Inferior parietal cortex (tissue), 1 donor: ENCODE data around the gene DACH1.
A peak's percentile ranks its signal among the peaks of the same experiment; 100 is the strongest.
"Not testable (repeated sequence)": the region's sequence is repeated elsewhere in the genome, so short reads cannot be mapped to it uniquely, and the experiment has no call there.

Experiments
- DNase-seq: peaks from one replicate; pipeline ENCODE4 v3.0.0-alpha.2; 2016; ENCODE audit errors: extremely low spot score

Gene DACH1

GRCh38 chr13:71867131-71867814 is at the start of gene DACH1:
Gene DACH1 (minus strand): TSS chr13:71867204.
- peak; percentile 23 for DNase-seq

DNA sequence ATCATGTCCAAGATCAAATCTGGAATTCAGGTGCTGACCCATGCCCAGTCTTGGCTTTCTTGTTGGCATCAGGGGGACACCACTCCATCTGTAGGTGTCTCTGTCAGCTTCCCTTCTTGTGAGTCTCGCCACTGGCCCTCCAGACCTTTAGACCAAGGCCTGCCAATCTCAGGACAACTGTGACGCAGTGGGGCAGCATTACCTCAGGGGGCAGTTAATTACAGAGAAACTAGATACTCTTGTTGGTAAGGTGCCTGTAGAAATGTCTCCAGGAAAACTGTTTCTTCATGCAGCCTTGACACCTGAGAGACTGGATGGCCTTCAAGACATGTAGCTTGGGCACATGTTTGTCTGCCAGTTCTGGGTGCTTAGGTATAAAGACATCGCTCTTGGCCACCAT is 46.7 kb upstream of the DACH1 start:
- no peak for DNase-seq

GRCh38 chr13:71912524-71912923 is 45.5 kb upstream of the DACH1 start:
- DNase-seq, result no peak

DNA sequence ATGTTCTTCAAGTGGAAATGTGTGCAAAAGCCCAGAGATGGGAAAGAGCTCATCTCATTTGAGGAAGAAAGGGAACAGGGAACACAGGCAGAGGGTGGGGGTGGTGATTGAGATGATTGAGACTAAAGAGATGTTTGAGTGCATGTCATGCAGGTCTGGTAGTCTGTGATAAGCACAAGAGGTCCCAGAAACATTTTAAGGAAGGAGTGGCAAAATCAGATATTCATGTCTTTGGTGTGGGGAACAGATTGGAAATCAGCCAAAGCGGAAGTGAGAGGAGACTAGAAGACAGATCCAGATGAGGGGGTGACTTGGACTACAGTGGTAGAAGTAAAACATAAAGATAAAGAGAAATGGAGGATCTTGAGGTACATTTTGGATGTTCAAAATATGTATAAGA is 39.4 kb upstream of the DACH1 start:
- no peak for DNase-seq

- no peak for DNase-seq
Measured at GRCh38 chr13:71902676-71903075, 35.7 kb upstream of the DACH1 start.

DNA sequence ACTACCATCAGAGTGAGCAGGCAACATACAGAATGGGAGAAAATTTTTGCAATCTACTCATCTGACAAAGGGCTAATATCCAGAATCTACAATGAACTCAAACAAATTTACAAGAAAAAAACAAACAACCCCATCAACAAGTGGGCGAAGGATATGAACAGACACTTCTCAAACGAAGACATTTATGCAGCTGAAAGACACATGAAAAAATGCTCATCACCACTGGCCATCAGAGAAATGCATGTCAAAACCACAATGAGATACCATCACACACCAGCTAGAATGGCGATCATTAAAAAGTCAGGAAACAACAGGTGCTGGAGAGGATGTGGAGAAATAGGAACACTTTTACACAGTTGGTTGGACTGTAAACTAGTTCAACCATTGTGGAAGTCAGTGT is 26.5 kb upstream of the DACH1 start:
- not testable (repeated sequence) for DNase-seq

GRCh38 chr13:71886880-71887279 is 19.9 kb upstream of the DACH1 start:
- DNase-seq, result no peak

- no peak for DNase-seq
Measured at GRCh38 chr13:71882120-71882519, 15.1 kb upstream of the DACH1 start.

DNA sequence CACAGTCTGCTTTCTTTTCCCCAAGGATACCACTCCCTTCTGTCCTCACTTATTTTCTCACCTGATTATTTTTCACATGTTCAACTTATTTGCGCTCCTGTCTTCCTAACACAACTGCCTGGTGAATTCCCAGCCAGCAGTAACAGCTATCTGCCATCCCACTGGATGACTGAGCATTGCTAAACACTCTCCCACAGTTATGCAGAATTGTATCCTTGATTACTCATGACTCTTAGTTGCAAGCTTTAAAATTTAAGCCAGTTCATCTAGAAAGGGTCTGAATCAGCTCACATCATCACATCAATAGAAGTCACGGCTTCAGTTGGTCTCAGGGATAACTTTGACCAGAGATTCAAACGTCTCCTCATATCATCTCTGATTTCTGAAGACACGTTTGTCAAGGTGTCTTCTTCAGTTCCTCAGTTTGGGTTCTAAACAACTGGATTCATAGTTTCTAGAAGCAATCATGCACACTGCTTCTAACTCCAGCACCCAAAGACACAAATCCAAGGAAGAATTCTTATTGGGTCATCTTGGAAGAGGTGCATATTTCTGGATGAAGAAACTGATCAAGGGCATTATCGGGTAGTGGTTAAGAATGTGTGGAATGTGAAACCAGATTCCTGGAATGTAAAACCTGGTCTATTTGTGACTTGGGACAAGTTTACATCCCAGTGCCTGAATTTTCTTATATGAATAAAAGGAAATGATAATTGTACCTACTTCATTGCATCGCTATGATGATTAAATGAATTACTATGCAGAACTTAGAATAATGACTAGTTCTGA is 13.9 kb upstream of the DACH1 start:
- DNase-seq, result no peak

- no peak for DNase-seq
Measured at GRCh38 chr13:71879808-71880344, 12.9 kb upstream of the DACH1 start.

DNA sequence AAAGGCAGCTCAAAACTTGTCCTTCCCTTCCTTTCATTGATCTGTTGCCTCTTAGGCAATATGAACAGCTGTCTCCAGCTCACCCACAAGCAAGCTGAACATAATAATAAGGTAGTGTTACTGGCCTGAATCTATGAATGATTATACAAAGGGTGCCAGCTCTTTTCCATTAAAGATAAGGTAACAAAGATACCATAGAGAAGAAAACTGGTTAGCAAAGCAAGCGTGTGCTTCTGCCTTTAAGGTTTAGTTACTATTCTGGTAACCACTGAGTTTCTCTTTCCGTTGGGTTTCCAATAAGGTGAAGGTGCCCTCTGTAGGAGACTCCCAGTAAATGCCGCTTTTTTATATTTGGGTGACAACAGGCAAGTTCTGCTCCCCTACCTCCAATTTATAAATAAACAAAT is 12.1 kb upstream of the DACH1 start:
- DNase-seq, result peak; percentile 45

GRCh38 chr13:71877256-71877653 is 10.3 kb upstream of the DACH1 start:
- DNase-seq, result no peak

DNA sequence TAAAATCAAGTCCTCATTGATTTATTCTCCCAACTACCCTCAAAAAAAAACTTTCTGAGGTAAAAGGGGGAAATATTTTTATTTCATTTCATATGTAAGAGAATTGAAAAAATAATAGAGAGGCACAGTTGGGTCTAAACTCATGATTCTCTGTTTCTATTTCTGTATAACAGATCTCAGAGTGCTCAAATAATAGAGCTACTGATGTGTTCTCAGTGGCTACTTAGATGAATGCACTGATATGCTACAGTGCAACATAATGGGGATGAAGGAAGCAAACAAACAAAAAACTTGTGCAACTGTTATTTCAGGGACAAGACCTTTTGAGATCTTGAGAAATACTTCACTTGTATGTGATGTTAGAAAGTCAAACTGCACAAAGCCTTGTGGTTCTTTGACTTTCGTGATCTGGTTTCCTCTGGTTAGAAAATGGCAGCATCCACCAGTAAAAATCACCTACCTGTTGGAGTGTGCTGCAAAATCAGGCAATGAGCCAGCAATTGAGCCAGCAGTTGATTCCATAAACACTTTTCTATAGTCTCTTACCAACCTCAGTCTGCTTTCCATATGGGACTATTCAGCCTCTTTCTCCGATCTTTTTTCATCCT is 9.7 kb upstream of the DACH1 start:
- DNase-seq, result no peak

DNA sequence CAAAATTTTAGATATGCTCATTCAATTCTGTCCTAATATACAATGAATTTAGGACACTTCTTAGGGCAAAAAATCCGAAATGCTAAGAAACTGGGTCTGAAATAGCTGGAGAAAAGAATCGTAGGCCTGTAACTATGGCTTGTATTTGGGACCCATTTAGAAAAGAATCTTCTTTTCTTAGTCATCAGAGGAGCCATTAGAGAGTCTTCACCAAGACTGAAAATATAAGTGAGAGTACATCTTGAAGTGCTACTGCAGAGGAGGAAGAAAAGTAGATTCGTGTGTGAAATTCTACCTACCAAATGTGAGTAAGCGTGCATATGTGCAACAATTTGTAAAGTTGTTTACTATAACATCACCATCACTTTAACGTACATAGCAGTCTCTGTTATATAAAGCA is 8.8 kb upstream of the DACH1 start:
- no peak for DNase-seq

DNA sequence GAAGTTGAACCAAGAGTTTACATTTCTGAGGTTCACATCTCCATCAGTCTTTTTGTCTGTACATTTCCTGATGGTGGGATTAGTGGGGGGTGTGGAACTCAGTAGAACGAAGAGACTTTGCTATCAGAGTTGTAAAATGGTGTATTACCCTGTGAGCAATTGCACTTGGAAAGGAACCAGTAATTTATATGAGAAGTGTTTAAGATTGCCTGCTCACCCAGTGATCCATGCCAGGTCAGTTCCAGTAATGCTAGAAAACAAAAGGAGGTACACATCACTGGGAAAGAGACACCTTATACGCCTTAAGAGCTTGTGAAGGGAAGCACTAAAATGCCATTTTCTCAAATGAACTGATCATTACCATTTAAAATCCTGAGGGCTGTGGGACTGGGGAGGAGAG is 7.5 kb upstream of the DACH1 start:
- no peak for DNase-seq

- no peak for DNase-seq
Measured at GRCh38 chr13:71873418-71874247, 6.6 kb upstream of the DACH1 start.

GRCh38 chr13:71871844-71872243 is 4.8 kb upstream of the DACH1 start:
- no peak for DNase-seq

- no peak for DNase-seq
Measured at GRCh38 chr13:71871176-71871754, 4.3 kb upstream of the DACH1 start.

- no peak for DNase-seq
Measured at GRCh38 chr13:71870100-71870499, 3.1 kb upstream of the DACH1 start.

- DNase-seq, result no peak
Measured at GRCh38 chr13:71869274-71869673, 2.3 kb upstream of the DACH1 start.

- no peak for DNase-seq
Measured at GRCh38 chr13:71866335-71867130, 471 bp downstream of the DACH1 start.
